GM19023 (cell line): Measurements from ENCODE around the gene RAB11FIP3.

Source experiments
- ATAC-seq: cut with Tn5 transposase; IDR thresholded peaks from one replicate; pipeline ENCODE4 v1.9.1; 2021; ENCODE audit warnings: mild to moderate bottlenecking, moderate library complexity; ENCODE audit not compliant: unreplicated experiment

The RAB11FIP3 gene

GRCh38 chr16:543301-544164 is 118.1 kb downstream of the RAB11FIP3 start:
- ATAC-seq = no peak

GRCh38 chr16:544517-544916 is 119.1 kb downstream of the RAB11FIP3 start:
- ATAC-seq = no peak

GRCh38 chr16:546909-547770 is 121.7 kb downstream of the RAB11FIP3 start:
- no peak for ATAC-seq

- ATAC-seq = no peak
Observed at GRCh38 chr16:548586-548985, 123.1 kb downstream of the RAB11FIP3 start.

- no peak for ATAC-seq
Observed at GRCh38 chr16:549544-550263, 124.3 kb downstream of the RAB11FIP3 start.

- ATAC-seq = no peak
Observed at GRCh38 chr16:551210-551609, 125.8 kb downstream of the RAB11FIP3 start.

- no peak for ATAC-seq
Observed at GRCh38 chr16:552171-552570, 126.7 kb downstream of the RAB11FIP3 start.

GRCh38 chr16:553601-554296 is 128.3 kb downstream of the RAB11FIP3 start:
- ATAC-seq = no peak

GRCh38 chr16:554297-554621 is 128.8 kb downstream of the RAB11FIP3 start:
- ATAC-seq = no peak

GRCh38 chr16:554640-555365 is 129.4 kb downstream of the RAB11FIP3 start:
- no peak for ATAC-seq

GRCh38 chr16:555528-556473 is 130.4 kb downstream of the RAB11FIP3 start:
- no peak for ATAC-seq

GRCh38 chr16:556474-557173 is 131.2 kb downstream of the RAB11FIP3 start:
- no peak for ATAC-seq

- no peak for ATAC-seq
Observed at GRCh38 chr16:557463-558297, 132.2 kb downstream of the RAB11FIP3 start.

GRCh38 chr16:558298-559020 is 133.0 kb downstream of the RAB11FIP3 start:
- no peak for ATAC-seq

- ATAC-seq = no peak
Observed at GRCh38 chr16:559021-559380, 133.6 kb downstream of the RAB11FIP3 start.

GRCh38 chr16:559411-560203 is 134.2 kb downstream of the RAB11FIP3 start:
- no peak for ATAC-seq
